ENCODE data around the gene FOXJ1. TPM values are rescaled to one million over a fixed set of nuclear protein-coding genes. Genes with fewer than 3 reads are reported as not detected.

Gene FOXJ1
- total and polyA plus RNA-seq, 4 donors, result under 0.01 to 1.5 TPM; not detected in 2

- no peak for TF ChIP-seq REST (IDR thresholded peaks at IDR 0.05)
- TF ChIP-seq MAX (IDR thresholded peaks at IDR 0.05), result no peak
- no peak for TF ChIP-seq SP1 (IDR thresholded peaks at IDR 0.05)
- TF ChIP-seq JUND (IDR thresholded peaks at IDR 0.05), result no peak
- TF ChIP-seq GABPA (IDR thresholded peaks at IDR 0.05 in 1 of 2, conservative IDR thresholded peaks at IDR 0.05 in 1 of 2), result no peak
Measured at GRCh38 chr17:76125391-76125675, 15.7 kb downstream of the FOXJ1 start (continued).

GRCh38 chr17:76124582-76125390 is 16.3 kb downstream of the FOXJ1 start:
- DNase-seq (ENCODE audit: low spot score), result no peak
- TF ChIP-seq RXRA (IDR thresholded peaks at IDR 0.05) (no peak), MAX (IDR thresholded peaks at IDR 0.05) (no peak), JUND (IDR thresholded peaks at IDR 0.05) (no peak), SP1 (IDR thresholded peaks at IDR 0.05) (no peak), HNF4G (IDR thresholded peaks at IDR 0.05) (no peak), YY1 (IDR thresholded peaks at IDR 0.05) (no peak), ZBTB33 (IDR thresholded peaks at IDR 0.05) (no peak), NR2F2 (IDR thresholded peaks at IDR 0.05) (no peak), REST (IDR thresholded peaks at IDR 0.05) (no peak), GABPA (IDR thresholded peaks at IDR 0.05 in 1 of 2, conservative IDR thresholded peaks at IDR 0.05 in 1 of 2) (no peak)
- H3K36me3 ChIP-seq (ENCODE audit: control insufficient read depth in 4 of 4, insufficient read depth in 3 of 4, low read depth in 1 of 4, low read length in 3 of 4), result no peaks in the 10 kb centered on the region
- H3K9ac ChIP-seq (ENCODE audit: low read depth in 1 of 2, low read length in 2 of 2), result no peak overlapping the region
- no peak overlapping the region for H3K27ac ChIP-seq (ENCODE audit: low read depth in 1 of 2, low read length in 2 of 2)
- 89% methylated on average over 22 of the region's 22 CpGs for WGBS
- H3K9me3 ChIP-seq (ENCODE audit: control insufficient read depth in 4 of 4, low read length in 3 of 4), result no peaks in the 10 kb centered on the region
- peaks cover 0 to 7% (median 5%) of the 10 kb centered on the region in 4 donors for H3K4me1 ChIP-seq (ENCODE audit: control insufficient read depth in 4 of 4, insufficient read depth in 4 of 4, low read length in 3 of 4)
- no peak overlapping the region for H3K4me3 ChIP-seq (ENCODE audit: low read depth in 1 of 3, low read length in 3 of 3)
- no peaks in the 10 kb centered on the region for H3K27me3 ChIP-seq (ENCODE audit: control insufficient read depth in 4 of 4, insufficient read depth in 4 of 4, low read length in 3 of 4)
